Hepatocyte (in vitro differentiated cells): ENCODE results near the gene CC2D2A. TPM values are rescaled to one million over a fixed set of nuclear protein-coding genes. Genes with fewer than 3 reads are reported as not detected.

Source experiments
- DNase-seq: peaks from one replicate; pipeline ENCODE4 v3.0.0-alpha.2; 2016; ENCODE audit warnings: low spot score
- H2AFZ ChIP-seq: fragments of 200-600 bp; sonication (generic); 2 replicates; pipeline ENCODE4 v1.6.0; 2016; ENCODE audit warnings: antibody characterized with exemption, mild to moderate bottlenecking
- H3K27ac ChIP-seq: fragments of 200-600 bp; sonication (generic); 2 replicates; pipeline ENCODE4 v1.5.1; 2016; ENCODE audit warnings: mild to moderate bottlenecking
- H3K27me3 ChIP-seq: fragments of 200-600 bp; sonication (generic); 2 replicates; pipeline ENCODE4 v1.6.1; 2016
- H3K36me3 ChIP-seq: fragments of 200-600 bp; sonication (generic); replicated peaks from 2 replicates; pipeline ENCODE4 v1.5.1; 2016; ENCODE audit warnings: low read depth; ENCODE audit not compliant: insufficient read depth
- H3K4me1 ChIP-seq: fragments of 200-600 bp; sonication (generic); 2 replicates; pipeline ENCODE4 v1.5.1; 2016; ENCODE audit warnings: mild to moderate bottlenecking, moderate library complexity; ENCODE audit not compliant: insufficient read depth
- H3K4me2 ChIP-seq: fragments of 200-600 bp; sonication (generic); 2 replicates; pipeline ENCODE4 v1.6.0; 2016
- H3K4me3 ChIP-seq: fragments of 200-600 bp; sonication (generic); 2 replicates; pipeline ENCODE4 v1.5.1; 2016; ENCODE audit warnings: mild to moderate bottlenecking
- H3K79me2 ChIP-seq: fragments of 200-600 bp; sonication (generic); 2 replicates; pipeline ENCODE4 v1.6.0; 2017; ENCODE audit warnings: mild to moderate bottlenecking
- H3K9me2 ChIP-seq: fragments of 200-600 bp; sonication (generic); replicated peaks from 2 replicates; pipeline ENCODE4 v1.6.0; 2017; ENCODE audit warnings: mild to moderate bottlenecking; ENCODE audit not compliant: insufficient read depth
- H3K9me3 ChIP-seq: fragments of 200-600 bp; sonication (generic); 2 replicates; pipeline ENCODE4 v1.5.1; 2016; ENCODE audit warnings: low read depth, mild to moderate bottlenecking
- H4K20me1 ChIP-seq: fragments of 200-600 bp; sonication (generic); 2 replicates; pipeline ENCODE4 v1.6.0; 2016; ENCODE audit warnings: mild to moderate bottlenecking; ENCODE audit not compliant: insufficient read depth, poor library complexity, severe bottlenecking
- EZH2 ChIP-seq: fragments of 200-600 bp; sonication (generic); IDR thresholded peaks from 2 replicates; pipeline ENCODE4 v1.6.1; 2016; ENCODE audit warnings: antibody characterized with exemption, mild to moderate bottlenecking, borderline replicate concordance
- EZH2phosphoT487 ChIP-seq: fragments of 200-600 bp; sonication (generic); IDR thresholded peaks from one replicate; pipeline ENCODE4 v1.6.1; 2018; ENCODE audit warnings: antibody characterized with exemption, mild to moderate bottlenecking, low read depth, moderate library complexity; ENCODE audit not compliant: unreplicated experiment, severe bottlenecking
- WGBS: methylation state at CpG from one replicate; pipeline ENCODE4 v1.1.6; 2016; ENCODE audit warnings: low lambda C conversion rate; ENCODE audit errors: missing lambda C conversion rate; 5-methylcytosine and 5-hydroxymethylcytosine counted together
- polyA plus RNA-seq: library from polyadenylated mRNA; unstranded; fragments of >200 nt; fragmentation: Nextera tagmentation; extraction: Ambion mirVana; gene quantifications from 2 replicates; pipeline ENCODE4 v1.2.1, GENCODE V29; 2016
- total RNA-seq: library from RNA; depleted of rRNA; stranded (reverse); fragments of >200 nt; gene quantifications from 2 replicates; pipeline ENCODE4 v1.2.3, GENCODE V29; 2014
- TF ChIP-seq, protein P1 (sequence below): fragments of 200-600 bp; sonication (generic); IDR thresholded peaks from 2 replicates; pipeline ENCODE4 v1.5.1; 2016; ENCODE audit warnings: antibody characterized with exemption, mild to moderate bottlenecking; ENCODE audit not compliant: poor library complexity

Gene CC2D2A
- total and polyA plus RNA-seq, 2 experiments from 2014 or later: 6.8 to 33.6 TPM

- Histone ChIP-seq H3K36me3 (no peaks in the 10 kb centered on the region), H2AFZ (no peak overlapping the region), H3K4me2 (no peak overlapping the region), H3K9me3 (no peaks in the 10 kb centered on the region), H4K20me1 (no peaks in the 10 kb centered on the region), H3K9me2 (no peaks in the 10 kb centered on the region), H3K27me3 (no peaks in the 10 kb centered on the region), H3K79me2 (no peaks in the 10 kb centered on the region), H3K4me3 (no peak overlapping the region), H3K4me1 (no peaks in the 10 kb centered on the region), H3K27ac (no peak overlapping the region)
- TF ChIP-seq, protein P1, sequence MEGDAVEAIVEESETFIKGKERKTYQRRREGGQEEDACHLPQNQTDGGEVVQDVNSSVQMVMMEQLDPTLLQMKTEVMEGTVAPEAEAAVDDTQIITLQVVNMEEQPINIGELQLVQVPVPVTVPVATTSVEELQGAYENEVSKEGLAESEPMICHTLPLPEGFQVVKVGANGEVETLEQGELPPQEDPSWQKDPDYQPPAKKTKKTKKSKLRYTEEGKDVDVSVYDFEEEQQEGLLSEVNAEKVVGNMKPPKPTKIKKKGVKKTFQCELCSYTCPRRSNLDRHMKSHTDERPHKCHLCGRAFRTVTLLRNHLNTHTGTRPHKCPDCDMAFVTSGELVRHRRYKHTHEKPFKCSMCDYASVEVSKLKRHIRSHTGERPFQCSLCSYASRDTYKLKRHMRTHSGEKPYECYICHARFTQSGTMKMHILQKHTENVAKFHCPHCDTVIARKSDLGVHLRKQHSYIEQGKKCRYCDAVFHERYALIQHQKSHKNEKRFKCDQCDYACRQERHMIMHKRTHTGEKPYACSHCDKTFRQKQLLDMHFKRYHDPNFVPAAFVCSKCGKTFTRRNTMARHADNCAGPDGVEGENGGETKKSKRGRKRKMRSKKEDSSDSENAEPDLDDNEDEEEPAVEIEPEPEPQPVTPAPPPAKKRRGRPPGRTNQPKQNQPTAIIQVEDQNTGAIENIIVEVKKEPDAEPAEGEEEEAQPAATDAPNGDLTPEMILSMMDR: no peak
- TF ChIP-seq EZH2phosphoT487: no peak
- no peak for TF ChIP-seq EZH2
- 69% methylated on average over 2 of the region's 2 CpGs for WGBS
- no peak for DNase-seq
These were observed 106.3 kb downstream of the CC2D2A start for GRCh38 chr4:15575966-15576365.

GRCh38 chr4:15577508-15577907, 107.8 kb downstream of the CC2D2A start:
- DNase-seq: no peak
- no peak overlapping the region for H3K4me3 ChIP-seq
- no peaks in the 10 kb centered on the region for H3K36me3 ChIP-seq
- no peaks in the 10 kb centered on the region for H4K20me1 ChIP-seq
- H3K79me2 ChIP-seq: no peaks in the 10 kb centered on the region
- H3K4me1 ChIP-seq: no peaks in the 10 kb centered on the region
- H3K27me3 ChIP-seq: no peaks in the 10 kb centered on the region
- no peaks in the 10 kb centered on the region for H3K9me3 ChIP-seq
- TF ChIP-seq EZH2phosphoT487 (no peak), EZH2 (no peak)
- TF ChIP-seq, protein P1: no peak
- no peak overlapping the region for H3K4me2 ChIP-seq
- H3K9me2 ChIP-seq: no peaks in the 10 kb centered on the region
- H2AFZ ChIP-seq: no peak overlapping the region
- no peak overlapping the region for H3K27ac ChIP-seq

- Histone ChIP-seq H2AFZ (no peak overlapping the region), H3K36me3 (no peaks in the 10 kb centered on the region), H3K9me3 (no peaks in the 10 kb centered on the region), H3K9me2 (no peaks in the 10 kb centered on the region), H3K27ac (no peak overlapping the region), H3K27me3 (no peaks in the 10 kb centered on the region), H3K4me3 (no peak overlapping the region), H3K79me2 (no peaks in the 10 kb centered on the region), H4K20me1 (no peaks in the 10 kb centered on the region), H3K4me2 (no peak overlapping the region), H3K4me1 (no peaks in the 10 kb centered on the region)
- DNase-seq: no peak
- TF ChIP-seq, protein P1: no peak
- TF ChIP-seq EZH2phosphoT487 (no peak), EZH2 (no peak)
- 92% methylated on average over 1 of the region's 1 CpG for WGBS
These were observed 115.1 kb downstream of the CC2D2A start for GRCh38 chr4:15584785-15585184.

DNA sequence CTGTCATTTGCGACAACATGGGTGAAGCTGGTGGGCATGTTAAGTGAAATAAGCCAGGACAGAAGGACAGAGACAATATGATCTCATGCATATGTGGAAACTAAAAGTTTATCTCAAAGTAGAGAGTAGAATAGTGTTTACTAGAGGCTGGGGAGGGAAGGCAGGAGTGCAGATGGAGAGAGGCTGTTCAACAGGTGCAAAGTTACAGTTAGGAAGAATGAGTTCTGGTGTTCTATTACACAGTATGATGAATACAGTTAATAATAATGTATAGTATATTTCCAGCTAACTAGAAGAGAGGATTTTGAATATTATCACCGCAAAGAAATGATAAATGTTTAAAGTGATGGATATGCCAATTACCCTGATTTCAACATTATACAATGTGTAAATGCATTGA, 115.6 kb downstream of the CC2D2A start:
- Histone ChIP-seq H3K36me3 (no peaks in the 10 kb centered on the region), H2AFZ (no peak overlapping the region), H3K4me3 (no peak overlapping the region), H3K27ac (no peak overlapping the region), H4K20me1 (no peaks in the 10 kb centered on the region), H3K27me3 (no peaks in the 10 kb centered on the region), H3K9me2 (no peaks in the 10 kb centered on the region), H3K4me1 (no peaks in the 10 kb centered on the region), H3K79me2 (no peaks in the 10 kb centered on the region), H3K4me2 (no peak overlapping the region), H3K9me3 (no peaks in the 10 kb centered on the region)
- TF ChIP-seq EZH2phosphoT487: no peak
- TF ChIP-seq, protein P1: no peak
- no peak for TF ChIP-seq EZH2
- WGBS: 100% methylated on average over 2 of the region's 2 CpGs
- no peak for DNase-seq
